Lower lobe of right lung (tissue), 2 donors: ENCODE measurements around the gene DIPK2A. TPM values are rescaled to one million over a fixed set of nuclear protein-coding genes. Genes with fewer than 3 reads are reported as not detected.

Source experiments
- ATAC-seq, 2 donors: fragments of 200-7000 bp; cut with Tn5 transposase; one replicate each; pipeline ENCODE4 v1.9.1; 2020 to 2022; ENCODE audit warnings: mild to moderate bottlenecking in 2 of 2, moderate library complexity in 2 of 2
- DNase-seq: peaks from one replicate; pipeline ENCODE4 v3.0.0-alpha.2; 2020
- H3K27ac ChIP-seq: fragments of 200-600 bp; one replicate; pipeline ENCODE4 v1.8.0; 2022
- H3K27me3 ChIP-seq: fragments of 200-600 bp; one replicate; pipeline ENCODE4 v1.8.0; 2022; ENCODE audit warnings: low read depth
- H3K36me3 ChIP-seq: fragments of 200-600 bp; one replicate; pipeline ENCODE4 v1.8.0; 2022; ENCODE audit warnings: mild to moderate bottlenecking
- H3K4me1 ChIP-seq: fragments of 200-600 bp; one replicate; pipeline ENCODE4 v1.8.0; 2022
- H3K4me3 ChIP-seq: fragments of 200-600 bp; one replicate; pipeline ENCODE4 v1.8.0; 2022; ENCODE audit warnings: mild to moderate bottlenecking
- H3K9me3 ChIP-seq: fragments of 200-600 bp; one replicate; pipeline ENCODE4 v1.8.0; 2022
- CTCF ChIP-seq: fragments of 200-600 bp; IDR thresholded peaks from one replicate; pipeline ENCODE4 v1.8.0; 2022; ENCODE audit warnings: antibody characterized with exemption, mild to moderate bottlenecking
- intact Hi-C: fragments of 100-400 bp; cut with DNase I; formaldehyde crosslinking; loops from one replicate; pipeline ENCODE4 v1.11.0; 2022
- long read RNA-seq: library from polyadenylated mRNA; unstranded; transcript quantifications from one replicate; pipeline ENCODE4 v2.0.0, GENCODE V29; 2021
- total RNA-seq: library from RNA; stranded (reverse); fragmentation: NEBNext Ultra II Directional; extraction: Animal tissue kit (Norgen Biotek cat#: 25700); gene quantifications from one replicate; pipeline ENCODE4 v1.2.1, GENCODE V29; 2021
- donor health status: DM: no; HTN: yes; CAD: no; lungs with severe emphysema.

Gene DIPK2A
- total RNA-seq: 22.4 TPM
- long read RNA-seq, full-length matches to known transcripts: 33 of 38 reads
- long read RNA-seq, partial matches to known transcripts: 3 of 38 reads
- long read RNA-seq, other reads (novel, unspliced or antisense): 2 of 38 reads

- intact Hi-C loops: loop anchor here (10.0 kb wide), 1 partner anchor 803 kb away; no protein-coding TSS in a partner anchor
- Histone ChIP-seq H3K27ac (peak within 1 kb of the TSS; percentile 98), H3K27me3 (no peaks in the 10 kb centered on the region), H3K4me3 (peak within 1 kb of the TSS; percentile 93), H3K36me3 (no peaks in the 10 kb centered on the region), H3K4me1 (peaks cover 24% of the 10 kb centered on the region), H3K9me3 (no peaks in the 10 kb centered on the region)
- no peak for TF ChIP-seq CTCF
- ATAC-seq (peak; percentile 92 to 94), DNase-seq (peak; percentile 97)
These were observed at the start of gene DIPK2A for GRCh38 chr3:143971359-143972154. Gene DIPK2A, plus strand, starts transcription at chr3:143971823. Its CDS starts 510 bp downstream, at chr3:143972333.

- Histone ChIP-seq H3K27ac (no peak overlapping the region), H3K4me1 (no peaks in the 10 kb centered on the region), H3K27me3 (no peaks in the 10 kb centered on the region), H3K36me3 (no peaks in the 10 kb centered on the region), H3K4me3 (no peak overlapping the region), H3K9me3 (no peaks in the 10 kb centered on the region)
- TF ChIP-seq CTCF: no peak
- ATAC-seq: no peak
- no peak for DNase-seq
- intact Hi-C loops: no loop called here
These were observed 46.9 kb upstream of the DIPK2A start for GRCh38 chr3:143924522-143925285.

GRCh38 chr3:143928056-143928455 is 43.6 kb upstream of the DIPK2A start:
- no peak for TF ChIP-seq CTCF
- no peak overlapping the region for H3K4me3 ChIP-seq
- ATAC-seq: no peak

GRCh38 chr3:143928541-143929255 is 42.9 kb upstream of the DIPK2A start:
- no peak for ATAC-seq
- intact Hi-C loops: no loop called here
- Histone ChIP-seq H3K36me3 (no peaks in the 10 kb centered on the region), H3K9me3 (no peaks in the 10 kb centered on the region), H3K4me1 (no peaks in the 10 kb centered on the region), H3K27ac (no peak overlapping the region), H3K27me3 (no peaks in the 10 kb centered on the region), H3K4me3 (no peak overlapping the region)
- DNase-seq: no peak
- TF ChIP-seq CTCF: no peak

More at GRCh38 chr3:143928056-143928455, 43.6 kb upstream of the DIPK2A start:
- no peak for DNase-seq
- no peaks in the 10 kb centered on the region for H3K9me3 ChIP-seq
- no peaks in the 10 kb centered on the region for H3K4me1 ChIP-seq
- intact Hi-C loops: no loop called here
- H3K36me3 ChIP-seq: no peaks in the 10 kb centered on the region
- no peak overlapping the region for H3K27ac ChIP-seq
- H3K27me3 ChIP-seq: no peaks in the 10 kb centered on the region

GRCh38 chr3:143934791-143935190 is 36.8 kb upstream of the DIPK2A start:
- no peak overlapping the region for H3K4me3 ChIP-seq
- TF ChIP-seq CTCF: no peak

More at GRCh38 chr3:143934791-143935190, 36.8 kb upstream of the DIPK2A start:
- intact Hi-C loops: no loop called here
- H3K4me1 ChIP-seq: no peaks in the 10 kb centered on the region
- ATAC-seq (no peak), DNase-seq (no peak)
- no peaks in the 10 kb centered on the region for H3K27me3 ChIP-seq
- H3K9me3 ChIP-seq: no peaks in the 10 kb centered on the region
- H3K27ac ChIP-seq: no peak overlapping the region
- no peaks in the 10 kb centered on the region for H3K36me3 ChIP-seq
